22Rv1 (cell line): ENCODE results near the gene C12orf75.

Experiments used
- CTCF ChIP-seq: fragments of 450-650 bp; IDR thresholded peaks from 2 replicates; pipeline ENCODE4 v1.5.1; 2017; ENCODE audit warnings: mild to moderate bottlenecking
- ZFX ChIP-seq: fragments of 450-650 bp; IDR thresholded peaks from 2 replicates; pipeline ENCODE4 v1.6.1; 2017; ENCODE audit warnings: antibody characterized with exemption, borderline replicate concordance

GRCh38 chr12:105413911-105414487 is 83.5 kb downstream of the C12orf75 start:
- TF ChIP-seq CTCF (no peak), ZFX (no peak)
